Measurements from ENCODE around the gene PHYKPL. TPM values are rescaled to one million over a fixed set of nuclear protein-coding genes. Genes with fewer than 3 reads are reported as not detected.
A peak's percentile ranks its signal among the peaks of the same experiment; 100 is the strongest.

PHYKPL gene
- total and polyA plus RNA-seq, 2 of the 4 experiments (the other 2 are of a cell fraction): 10.0 to 24.5 TPM

DNA sequence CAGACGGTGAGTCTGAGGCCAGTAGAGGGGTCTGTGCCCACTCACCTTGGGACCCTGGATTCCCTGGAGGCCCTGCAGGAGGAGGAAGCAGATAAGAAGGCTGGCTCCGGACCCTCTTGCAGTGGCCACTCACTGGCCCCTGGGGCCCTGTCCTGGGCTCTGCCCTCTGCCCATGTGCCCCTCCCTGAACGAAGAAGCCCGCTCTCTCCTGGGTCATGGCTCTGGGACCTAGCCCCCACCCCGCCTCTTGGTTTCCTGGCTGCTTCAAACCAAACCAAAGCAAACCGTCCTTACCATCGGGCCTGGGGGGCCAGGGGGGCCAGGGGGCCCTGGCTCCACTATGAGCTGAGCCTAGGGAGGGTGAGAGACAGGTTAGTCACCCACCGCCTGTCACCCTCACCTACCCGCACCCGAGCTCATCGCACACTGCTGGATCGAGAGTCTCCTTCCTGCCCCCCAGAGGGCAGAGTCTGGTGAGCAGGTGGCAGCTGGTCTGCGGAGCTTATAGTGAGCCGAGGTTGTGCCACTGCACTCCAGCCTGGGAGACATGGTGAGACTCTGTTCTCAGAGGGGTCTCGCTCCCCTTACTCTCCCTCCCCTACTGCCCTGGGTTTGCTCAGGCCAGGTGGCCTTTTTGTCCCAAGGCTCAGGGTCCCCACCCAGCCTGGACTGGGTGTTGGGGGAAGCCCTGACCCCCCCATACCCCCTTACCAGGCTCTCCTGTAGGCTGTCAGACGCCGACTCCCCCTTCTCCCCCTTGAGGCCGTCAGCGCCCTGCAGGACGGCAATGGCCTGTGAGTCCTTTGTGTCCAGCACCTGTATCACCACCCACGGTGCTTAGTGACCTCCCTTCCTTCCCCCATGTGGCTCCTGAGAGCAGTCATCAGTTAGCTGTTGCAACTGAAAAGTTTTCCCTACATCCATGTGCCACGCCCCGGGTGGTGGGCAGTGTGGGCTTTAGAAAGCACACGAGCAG, 15.2 kb upstream of the PHYKPL start (continued):
- TF ChIP-seq NFE2L2 (IDR thresholded peaks at IDR 0.05; ENCODE audit: low read depth, low read length) (no peak), FOS (IDR thresholded peaks at IDR 0.05; ENCODE audit: low read depth, low read length) (no peak)

DNA sequence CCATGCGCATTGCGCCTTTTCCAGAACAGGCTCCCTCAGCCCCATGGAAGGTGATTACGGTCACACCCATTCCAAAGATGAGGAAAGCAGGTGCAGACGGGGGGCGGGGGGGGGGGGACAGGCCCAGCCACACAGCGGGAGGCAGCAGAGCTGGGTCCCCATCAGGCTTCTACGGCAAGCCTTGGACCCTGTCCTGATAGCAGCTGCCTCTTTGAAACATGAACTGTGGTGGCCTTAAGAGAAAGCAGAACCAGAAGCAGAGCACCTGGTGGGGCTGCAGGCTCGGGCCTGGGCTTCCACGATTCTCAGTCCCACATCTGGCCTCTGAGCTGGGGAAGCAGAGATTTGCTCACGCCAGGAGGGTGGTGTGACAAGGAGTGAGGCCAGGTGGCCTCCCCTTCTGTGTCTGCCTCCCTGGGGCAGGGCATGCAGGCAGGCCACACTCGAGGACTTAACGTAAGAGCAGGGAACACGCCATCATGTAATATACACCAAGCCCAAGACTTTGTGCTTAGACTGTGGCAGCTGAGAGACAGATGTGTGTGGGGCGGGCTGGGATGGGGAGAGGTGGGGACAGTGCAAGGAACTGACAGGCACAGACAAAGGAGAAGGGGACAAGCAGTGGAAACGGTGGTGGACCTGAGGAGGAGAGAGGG, 14.2 kb upstream of the PHYKPL start:
- Histone ChIP-seq H3K56ac (ENCODE audit: extremely low read depth, insufficient read depth, low read length) (no peak overlapping the region), H3K14ac (replicated peaks; ENCODE audit: low read depth, low read length) (no peak overlapping the region), H4K5ac (ENCODE audit: low read depth, low read length) (no peak overlapping the region), H3K27ac (ENCODE audit: insufficient read depth, low read length) (no peak overlapping the region), H4K91ac (ENCODE audit: insufficient read depth, low read depth, low read length) (no peak overlapping the region), H3K4ac (ENCODE audit: low read depth, low read length) (no peak overlapping the region), H3K4me1 (ENCODE audit: control insufficient read depth, insufficient read depth, low read length) (peaks cover 2% of the 10 kb centered on the region; the same call in 1 of the 2 replicates), H2AFZ (replicated peaks; ENCODE audit: low read length, poor library complexity) (peak overlapping the region; percentile 43), H2AK9ac (replicated peaks; ENCODE audit: low read depth, low read length, poor library complexity) (no peak overlapping the region), H3K27me3 (ENCODE audit: control insufficient read depth, insufficient read depth, low read length) (peaks cover 3% of the 10 kb centered on the region; the same call in 1 of the 2 replicates), H3K4me2 (ENCODE audit: low read depth, low read length) (no peak overlapping the region), H3K9me3 (ENCODE audit: control insufficient read depth, insufficient read depth, low read length) (no peaks in the 10 kb centered on the region), H3K9me1 (ENCODE audit: insufficient read depth, low read length) (no peaks in the 10 kb centered on the region), H2BK20ac (ENCODE audit: low read depth, low read length) (no peak overlapping the region), H4K8ac (ENCODE audit: low read depth in 2 of 2, low read length in 2 of 2) (no peak overlapping the region), H2BK5ac (ENCODE audit: low read depth, low read length, poor library complexity, severe bottlenecking) (no peak overlapping the region), H3K4me3 (ENCODE audit: insufficient read depth, low read depth, low read length) (no peak overlapping the region), H4K20me1 (ENCODE audit: insufficient read depth, low read length) (no peaks in the 10 kb centered on the region), H3K9ac (ENCODE audit: low read depth, low read length) (no peak overlapping the region), H2BK15ac (ENCODE audit: low read depth, low read length) (no peak overlapping the region), H3K18ac (ENCODE audit: low read depth, low read length) (no peak overlapping the region), H2BK120ac (ENCODE audit: low read depth, low read length) (no peak overlapping the region), H3K36me3 (ENCODE audit: control insufficient read depth, insufficient read depth, low read length) (no peaks in the 10 kb centered on the region), H3K23ac (ENCODE audit: low read depth, low read length) (no peak overlapping the region), H2AK5ac (ENCODE audit: low read depth, low read length) (no peak overlapping the region), H3K79me1 (ENCODE audit: low read depth in 1 of 2, low read length in 2 of 2) (no peaks in the 10 kb centered on the region)
- CTCF ChIA-PET: no interaction called here
- 70% methylated on average over 4 of the region's 15 CpGs; no CpG with 5 or more reads in 1 of the 2 experiments for WGBS, 2 experiments (ENCODE audit: extremely low coverage in 2 of 2, insufficient read length in 1 of 2)
- dilution Hi-C loops (cut with HindIII; ENCODE audit: low sequenced_read_pairs, unreplicated experiment): no loop called here
- intact Hi-C loops (cut with micrococcal nuclease): no loop called here
- in situ Hi-C loops (cut with MboI; ENCODE audit: low sequenced_read_pairs): no loop called here
- no peak for ATAC-seq (ENCODE audit: low read depth)
- POLR2A ChIA-PET (ENCODE audit: unreplicated experiment): no interaction called here
- TF ChIP-seq, protein P1, sequence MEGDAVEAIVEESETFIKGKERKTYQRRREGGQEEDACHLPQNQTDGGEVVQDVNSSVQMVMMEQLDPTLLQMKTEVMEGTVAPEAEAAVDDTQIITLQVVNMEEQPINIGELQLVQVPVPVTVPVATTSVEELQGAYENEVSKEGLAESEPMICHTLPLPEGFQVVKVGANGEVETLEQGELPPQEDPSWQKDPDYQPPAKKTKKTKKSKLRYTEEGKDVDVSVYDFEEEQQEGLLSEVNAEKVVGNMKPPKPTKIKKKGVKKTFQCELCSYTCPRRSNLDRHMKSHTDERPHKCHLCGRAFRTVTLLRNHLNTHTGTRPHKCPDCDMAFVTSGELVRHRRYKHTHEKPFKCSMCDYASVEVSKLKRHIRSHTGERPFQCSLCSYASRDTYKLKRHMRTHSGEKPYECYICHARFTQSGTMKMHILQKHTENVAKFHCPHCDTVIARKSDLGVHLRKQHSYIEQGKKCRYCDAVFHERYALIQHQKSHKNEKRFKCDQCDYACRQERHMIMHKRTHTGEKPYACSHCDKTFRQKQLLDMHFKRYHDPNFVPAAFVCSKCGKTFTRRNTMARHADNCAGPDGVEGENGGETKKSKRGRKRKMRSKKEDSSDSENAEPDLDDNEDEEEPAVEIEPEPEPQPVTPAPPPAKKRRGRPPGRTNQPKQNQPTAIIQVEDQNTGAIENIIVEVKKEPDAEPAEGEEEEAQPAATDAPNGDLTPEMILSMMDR (conservative IDR thresholded peaks at IDR 0.05; ENCODE audit: low read depth, low read length): no peak
- no peak for TF ChIP-seq RAD21 (IDR thresholded peaks at IDR 0.05; ENCODE audit: low read length)
- TF ChIP-seq CHD1 (IDR thresholded peaks at IDR 0.05; ENCODE audit: low read depth, low read length): no peak
- TF ChIP-seq MAZ (IDR thresholded peaks at IDR 0.05; ENCODE audit: borderline replicate concordance, low read depth, low read length): no peak
- TF ChIP-seq, protein P2, sequence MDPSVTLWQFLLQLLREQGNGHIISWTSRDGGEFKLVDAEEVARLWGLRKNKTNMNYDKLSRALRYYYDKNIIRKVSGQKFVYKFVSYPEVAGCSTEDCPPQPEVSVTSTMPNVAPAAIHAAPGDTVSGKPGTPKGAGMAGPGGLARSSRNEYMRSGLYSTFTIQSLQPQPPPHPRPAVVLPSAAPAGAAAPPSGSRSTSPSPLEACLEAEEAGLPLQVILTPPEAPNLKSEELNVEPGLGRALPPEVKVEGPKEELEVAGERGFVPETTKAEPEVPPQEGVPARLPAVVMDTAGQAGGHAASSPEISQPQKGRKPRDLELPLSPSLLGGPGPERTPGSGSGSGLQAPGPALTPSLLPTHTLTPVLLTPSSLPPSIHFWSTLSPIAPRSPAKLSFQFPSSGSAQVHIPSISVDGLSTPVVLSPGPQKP (IDR thresholded peaks at IDR 0.05; ENCODE audit: borderline replicate concordance, low read depth, low read length): no peak
- no peak for DNase-seq
- no TSS peak for BruUV-seq (replicated peaks)

Data from IMR-90 (cell line).